ENCODE data around the gene IMPA2. TPM values are rescaled to one million over a fixed set of nuclear protein-coding genes. Genes with fewer than 3 reads are reported as not detected.
"Not testable (repeated sequence)": the region's sequence is repeated elsewhere in the genome, so short reads cannot be mapped to it uniquely, and the experiment has no call there.

Gene IMPA2
- total RNA-seq, 4 donors from 2014 or later = 50.1 to 290 (median 84.6) TPM

- H3K36me3 ChIP-seq; H3K4me1 ChIP-seq; in situ Hi-C loops (cut with MboI; ENCODE audit: low pct_ligation_motif_present in 1 of 4, low pct_unique_long_range_greater_than_20kb in 1 of 4, low sequenced_read_pairs in 3 of 4); intact Hi-C loops (cut with DNase I; ENCODE audit: low total_unique reads); H3K9me3 ChIP-seq; H3K4me3 ChIP-seq; H3K27me3 ChIP-seq; H3K27ac ChIP-seq; DNase-seq: not testable (repeated sequence)
- TF ChIP-seq CTCF (IDR thresholded peaks at IDR 0.05) = peak in 1 of 5 experiments; percentile 9
- WGBS, 2 donors (ENCODE audit: low coverage in 1 of 2) = 78 to 94% methylated on average over 19 to 44 of the region's 44 CpGs
Measured at GRCh38 chr18:12068316-12068949, 87.1 kb downstream of the IMPA2 start.

- 69 to 75% methylated on average over 3 of the region's 3 CpGs for WGBS, 2 donors (ENCODE audit: low coverage in 1 of 2)
- Histone ChIP-seq H3K9me3 (no peaks in the 10 kb centered on the region), H3K27ac (no peak overlapping the region), H3K27me3 (no peaks in the 10 kb centered on the region), H3K36me3 (no peaks in the 10 kb centered on the region), H3K4me1 (no peaks in the 10 kb centered on the region), H3K4me3 (no peak overlapping the region)
- intact Hi-C loops (cut with DNase I; ENCODE audit: low total_unique reads) (no loop called here), in situ Hi-C loops (cut with MboI; ENCODE audit: low pct_ligation_motif_present in 1 of 4, low pct_unique_long_range_greater_than_20kb in 1 of 4, low sequenced_read_pairs in 3 of 4) (no loop called here)
- DNase-seq = no peak
- no peak for TF ChIP-seq POLR2AphosphoS5 (IDR thresholded peaks at IDR 0.05)
- no peak for TF ChIP-seq EP300 (IDR thresholded peaks at IDR 0.05; ENCODE audit: low read depth)
- no peak for TF ChIP-seq CTCF (IDR thresholded peaks at IDR 0.05)
- TF ChIP-seq POLR2A (IDR thresholded peaks at IDR 0.05) = no peak
Measured at GRCh38 chr18:12068950-12069320, 87.6 kb downstream of the IMPA2 start.

GRCh38 chr18:12071066-12071465, 89.8 kb downstream of the IMPA2 start:
- H3K9me3 ChIP-seq; H3K27ac ChIP-seq; intact Hi-C loops (cut with DNase I; ENCODE audit: low total_unique reads); DNase-seq; H3K4me1 ChIP-seq; H3K36me3 ChIP-seq; in situ Hi-C loops (cut with MboI; ENCODE audit: low pct_ligation_motif_present in 1 of 4, low pct_unique_long_range_greater_than_20kb in 1 of 4, low sequenced_read_pairs in 3 of 4); H3K4me3 ChIP-seq; H3K27me3 ChIP-seq: not testable (repeated sequence)
- 70 to 100% methylated on average over 1 of the region's 1 CpG for WGBS, 2 donors (ENCODE audit: low coverage in 1 of 2)

- no peak for TF ChIP-seq CTCF (IDR thresholded peaks at IDR 0.05)
- TF ChIP-seq POLR2A (IDR thresholded peaks at IDR 0.05) = no peak
- no peak for TF ChIP-seq POLR2AphosphoS5 (IDR thresholded peaks at IDR 0.05)
- no peak for TF ChIP-seq EP300 (IDR thresholded peaks at IDR 0.05; ENCODE audit: low read depth)
- in situ Hi-C loops (cut with MboI; ENCODE audit: low pct_ligation_motif_present in 1 of 4, low pct_unique_long_range_greater_than_20kb in 1 of 4, low sequenced_read_pairs in 3 of 4) (no loop called here), intact Hi-C loops (cut with DNase I; ENCODE audit: low total_unique reads) (no loop called here)
- no peaks in the 10 kb centered on the region for H3K4me1 ChIP-seq
- H3K36me3 ChIP-seq = no peaks in the 10 kb centered on the region
- no peak for DNase-seq
- no peaks in the 10 kb centered on the region for H3K9me3 ChIP-seq
- 33 to 42% methylated on average over 1 of the region's 1 CpG for WGBS, 2 donors (ENCODE audit: low coverage in 1 of 2)
- H3K27me3 ChIP-seq = no peaks in the 10 kb centered on the region
- H3K4me3 ChIP-seq = no peak overlapping the region
- no peak overlapping the region for H3K27ac ChIP-seq
Measured at GRCh38 chr18:12072996-12073395, 91.7 kb downstream of the IMPA2 start.

- WGBS, 2 donors (ENCODE audit: low coverage in 1 of 2) = 72 to 84% methylated on average over 2 to 3 of the region's 3 CpGs
- H3K4me1 ChIP-seq = no peaks in the 10 kb centered on the region
- in situ Hi-C loops (cut with MboI; ENCODE audit: low pct_ligation_motif_present in 1 of 4, low pct_unique_long_range_greater_than_20kb in 1 of 4, low sequenced_read_pairs in 3 of 4) (no loop called here), intact Hi-C loops (cut with DNase I; ENCODE audit: low total_unique reads) (no loop called here)
- H3K27ac ChIP-seq = no peak overlapping the region
- DNase-seq = no peak
- no peaks in the 10 kb centered on the region for H3K27me3 ChIP-seq
- no peak for TF ChIP-seq EP300 (IDR thresholded peaks at IDR 0.05; ENCODE audit: low read depth)
- no peak for TF ChIP-seq POLR2AphosphoS5 (IDR thresholded peaks at IDR 0.05)
- TF ChIP-seq CTCF (IDR thresholded peaks at IDR 0.05) = no peak
- no peak for TF ChIP-seq POLR2A (IDR thresholded peaks at IDR 0.05)
- H3K36me3 ChIP-seq = no peaks in the 10 kb centered on the region
- H3K9me3 ChIP-seq = no peaks in the 10 kb centered on the region
- no peak overlapping the region for H3K4me3 ChIP-seq
Measured at GRCh38 chr18:12074736-12075135, 93.4 kb downstream of the IMPA2 start.
